HepG2 (cell line): ENCODE measurements around the gene HMCN2. TPM values are rescaled to one million over a fixed set of nuclear protein-coding genes. Genes with fewer than 3 reads are reported as not detected.

ENCODE experiments used
- ATAC-seq: fragments of 200-7000 bp; cut with Tn5 transposase; 3 replicates; pipeline ENCODE4 v1.9.1; 2020; ENCODE audit warnings: mild to moderate bottlenecking, moderate library complexity
- BruUV-seq: library from RNA; stranded (reverse); fragments of 400-500 nt; replicated peaks from 2 replicates; lab custom pipeline; 2021; lab: Mats Ljungman, UMichigan
- CTCF ChIA-PET: fragments of 300-600 bp; formaldehyde crosslinking; extraction: SDS; loops from one replicate; lab custom pipeline; 2021; ENCODE audit warnings: low total read pairs, inconsistent platforms, low intra/inter-chr PET ratio; lab: Yijun Ruan, JAX
- POLR2A ChIA-PET: fragments of 350-600 bp; sonication (Branson Sonifier 250); formaldehyde crosslinking; loops from one replicate; lab custom pipeline; 2020; ENCODE audit warnings: antibody characterized with exemption, inconsistent platforms; lab: Yijun Ruan, JAX
- DNase-seq: peaks from one replicate; pipeline ENCODE4 v3.0.0-alpha.2; 2015; ENCODE audit warnings: low spot score
- FAIRE-seq: peaks from 3 replicates; lab custom pipeline; 2011; peaks lifted over from hg19 to GRCh38; lab: Jason Lieb, UNC
- H2AFZ ChIP-seq: one replicate; pipeline ENCODE4 v1.6.1; 2011; ENCODE audit warnings: low read length, inconsistent platforms
- H3K27ac ChIP-seq: fragments of 300-600 bp; 3 replicates; pipeline ENCODE4 v1.8.0; 2011; ENCODE audit warnings: mixed run types, mild to moderate bottlenecking, mixed read lengths, low read length, inconsistent platforms; ENCODE audit not compliant: insufficient read depth; ENCODE audit errors: extremely low read length
- H3K27me3 ChIP-seq, 2 experiments: fragments of 200-600 bp in 1 of 2; 2 replicates in 1 of 2; 3 replicates in 1 of 2; pipeline versions ENCODE4 v1.6.0 to v1.8.0; 2011; ENCODE audit warnings: low read length in 2 of 2, mild to moderate bottlenecking in 2 of 2, moderate library complexity in 2 of 2, inconsistent platforms in 1 of 2; ENCODE audit not compliant: insufficient read depth in 2 of 2, control insufficient read depth in 1 of 2
- H3K36me3 ChIP-seq, 2 experiments: fragments of 200-600 bp in 1 of 2; replicated peaks in 1 of 2; 2 replicates in 1 of 2; 3 replicates in 1 of 2; pipeline versions ENCODE4 v1.5.1 to v1.8.0; 2011; ENCODE audit warnings: low read length in 2 of 2, inconsistent platforms in 1 of 2; ENCODE audit not compliant: insufficient read depth in 2 of 2, control insufficient read depth in 1 of 2
- H3K4me1 ChIP-seq: 2 replicates; pipeline ENCODE4 v1.5.1; 2012; ENCODE audit warnings: low read length, inconsistent platforms; ENCODE audit not compliant: insufficient read depth
- H3K4me2 ChIP-seq: 2 replicates; pipeline ENCODE4 v1.6.0; 2011; ENCODE audit warnings: low read depth, low read length, inconsistent platforms
- H3K4me3 ChIP-seq, 3 experiments: fragments of 200-600 bp in 1 of 3; sonication (generic), shearing (Covaris generic) in 1 of 3; replicated peaks in 1 of 3; 2 replicates each; pipeline ENCODE4 v1.5.1; 2011 to 2016; ENCODE audit warnings: low read length in 3 of 3, inconsistent platforms in 2 of 3, low read depth in 2 of 3, mild to moderate bottlenecking in 2 of 3, control low read depth in 1 of 3, mixed read lengths in 1 of 3; ENCODE audit not compliant: insufficient read depth in 1 of 3
- H3K79me2 ChIP-seq: one replicate; pipeline ENCODE4 v1.6.1; 2011; ENCODE audit warnings: low read length, inconsistent platforms; ENCODE audit not compliant: insufficient read depth
- H3K9ac ChIP-seq: 2 replicates; pipeline ENCODE4 v1.6.0; 2011; ENCODE audit warnings: mild to moderate bottlenecking, low read depth, low read length, inconsistent platforms; ENCODE audit not compliant: insufficient read depth
- H3K9me3 ChIP-seq: 2 replicates; pipeline ENCODE4 v1.5.1; 2012; ENCODE audit warnings: mild to moderate bottlenecking, low read length
- H4K20me1 ChIP-seq: 2 replicates; pipeline ENCODE4 v1.6.0; 2011; ENCODE audit warnings: inconsistent platforms, mild to moderate bottlenecking, low read length, moderate library complexity; ENCODE audit not compliant: insufficient read depth
- CREM ChIP-seq, 2 experiments: sonication (generic) in 1 of 2; formaldehyde crosslinking in 1 of 2; IDR thresholded peaks; 2 replicates each; pipeline versions ENCODE4 v1.4.0 to v1.6.1; 2016 to 2020; ENCODE audit warnings: antibody characterized with exemption in 1 of 2, mild to moderate bottlenecking in 1 of 2, missing genetic modification reagents in 1 of 2
- ERF ChIP-seq: IDR thresholded peaks from 2 replicates; pipeline ENCODE4 v1.6.1; 2018; ENCODE audit warnings: missing biosample characterization, missing genetic modification reagents
- NCOA2 ChIP-seq: sonication (generic); formaldehyde crosslinking; IDR thresholded peaks from 2 replicates; pipeline ENCODE4 v1.8.0; 2022; ENCODE audit warnings: inconsistent platforms
- POLR2A ChIP-seq, 2 experiments: IDR thresholded peaks; 2 replicates each; pipeline ENCODE4 v1.6.1; 2011; ENCODE audit warnings: low read depth in 2 of 2, low read length in 2 of 2, mild to moderate bottlenecking in 1 of 2, moderate library complexity in 1 of 2; ENCODE audit not compliant: insufficient read depth in 1 of 2
- PPARG ChIP-seq: conservative IDR thresholded peaks from 2 replicates; pipeline ENCODE4 v1.6.1; 2016; ENCODE audit warnings: missing biosample characterization, missing genetic modification reagents
- ZNF124 ChIP-seq: sonication (generic); formaldehyde crosslinking; IDR thresholded peaks from 2 replicates; pipeline ENCODE4 v1.4.0; 2020; ENCODE audit warnings: missing genetic modification reagents
- ZNF136 ChIP-seq: sonication (generic); formaldehyde crosslinking; IDR thresholded peaks from 2 replicates; pipeline ENCODE4 v1.8.1; 2022; ENCODE audit warnings: low read depth, mild to moderate bottlenecking, moderate library complexity, missing genetic modification reagents
- ZNF24 ChIP-seq: fragments of 450-650 bp; IDR thresholded peaks from 2 replicates; pipeline ENCODE4 v1.6.1; 2017; ENCODE audit warnings: antibody characterized with exemption, mild to moderate bottlenecking
- ZNF543 ChIP-seq: sonication (generic); formaldehyde crosslinking; IDR thresholded peaks from 2 replicates; pipeline ENCODE4 v1.4.0; 2020; ENCODE audit warnings: mild to moderate bottlenecking, missing genetic modification reagents
- ZNF557 ChIP-seq: sonication (generic); formaldehyde crosslinking; IDR thresholded peaks from 2 replicates; pipeline ENCODE4 v1.4.0; 2020; ENCODE audit warnings: missing genetic modification reagents
- WGBS: methylation state at CpG from one replicate; pipeline ENCODE4 v1.1.6; 2017; ENCODE audit warnings: low lambda C conversion rate; 5-methylcytosine and 5-hydroxymethylcytosine counted together
- in situ Hi-C: cut with HindIII; loops from 2 replicates; pipeline ENCODE4 v1.10.0; 2017; ENCODE audit warnings: low pct_unique_long_range_greater_than_20kb; ENCODE audit not compliant: extremely low pct_ligation_motif_present
- intact Hi-C: fragments of 100-400 bp; cut with micrococcal nuclease; formaldehyde crosslinking; loops from one replicate; pipeline ENCODE4 v1.10.0; 2022; ENCODE audit not compliant: unreplicated experiment
- polyA plus RNA-seq, 8 experiments: library from polyadenylated mRNA; depleted of rRNA in 3 of 8; stranded (reverse) in 7 of 8; unstranded in 1 of 8; fragments of >200 nt; fragmentation: Illumina TruSeq in 4 of 8; extraction: Trizol in 4 of 8; gene quantifications; 2 replicates each; pipeline versions ENCODE4 v1.2.1 to v1.2.3, GENCODE V29; 2011 to 2016; ENCODE audit warnings: low read depth in 4 of 8, missing spikeins in 1 of 8, mixed read lengths in 1 of 8; ENCODE audit not compliant: insufficient read depth in 1 of 8
- total RNA-seq, 5 experiments: library from RNA; depleted of rRNA; stranded (reverse); fragments of >200 nt; fragmentation: Illumina TruSeq; extraction: Trizol; gene quantifications; 2 replicates each; pipeline ENCODE4 v1.2.3, GENCODE V29; 2016; ENCODE audit warnings: low read depth in 1 of 5
- TF ChIP-seq, protein P1 (sequence below): sonication (generic); formaldehyde crosslinking; IDR thresholded peaks from 2 replicates; pipeline ENCODE4 v1.8.0; 2022; ENCODE audit warnings: mild to moderate bottlenecking, missing genetic modification reagents, moderate library complexity
- TF ChIP-seq, protein P2 (sequence below): sonication (generic); formaldehyde crosslinking; conservative IDR thresholded peaks from 2 replicates; pipeline ENCODE4 v1.5.0; 2020; ENCODE audit warnings: missing genetic modification reagents

The HMCN2 gene
- total and polyA plus RNA-seq, 2 of the 13 experiments (the other 11 are each of a cell fraction or from before 2014, with no cell fraction given) = 0.09 TPM; not detected in 1

DNA sequence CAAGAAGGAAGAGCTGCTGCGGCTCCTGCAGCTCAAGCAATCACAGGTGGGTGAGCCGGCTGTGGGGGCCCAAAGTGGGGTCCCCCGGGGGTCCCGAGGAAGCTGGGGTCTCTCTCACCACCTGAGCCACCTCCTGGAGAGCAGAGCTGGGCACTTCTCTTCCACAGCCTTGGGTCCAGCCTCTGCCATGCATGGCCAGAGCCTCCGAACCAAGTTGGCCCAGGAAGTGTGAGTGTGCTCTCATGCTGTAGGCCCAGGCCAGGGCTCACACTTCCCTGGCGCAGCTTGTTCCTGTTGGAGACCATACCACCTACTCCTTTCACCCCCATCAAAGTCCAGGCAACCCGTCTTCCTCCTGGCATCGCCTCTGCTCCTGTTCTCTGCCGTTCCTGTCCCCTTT, 19.7 kb downstream of the HMCN2 start:
- no peaks in the 10 kb centered on the region for H4K20me1 ChIP-seq
- H3K27me3 ChIP-seq = peaks cover 9 to 61% of the 10 kb centered on the region in 2 experiments; a peak in 4 of 5 replicates
- H3K9me3 ChIP-seq = no peaks in the 10 kb centered on the region
- H3K79me2 ChIP-seq = no peaks in the 10 kb centered on the region
- H3K4me1 ChIP-seq = no peaks in the 10 kb centered on the region
- no peak overlapping the region for H2AFZ ChIP-seq
- in situ Hi-C loops (no loop called here), intact Hi-C loops (loop anchor here (1.0 kb wide), 1 partner anchor 23 kb away; no protein-coding TSS in a partner anchor)
- ChIA-PET CTCF (no interaction called here), POLR2A (no interaction called here)
- BruUV-seq = no TSS peak
- TF ChIP-seq, protein P1, sequence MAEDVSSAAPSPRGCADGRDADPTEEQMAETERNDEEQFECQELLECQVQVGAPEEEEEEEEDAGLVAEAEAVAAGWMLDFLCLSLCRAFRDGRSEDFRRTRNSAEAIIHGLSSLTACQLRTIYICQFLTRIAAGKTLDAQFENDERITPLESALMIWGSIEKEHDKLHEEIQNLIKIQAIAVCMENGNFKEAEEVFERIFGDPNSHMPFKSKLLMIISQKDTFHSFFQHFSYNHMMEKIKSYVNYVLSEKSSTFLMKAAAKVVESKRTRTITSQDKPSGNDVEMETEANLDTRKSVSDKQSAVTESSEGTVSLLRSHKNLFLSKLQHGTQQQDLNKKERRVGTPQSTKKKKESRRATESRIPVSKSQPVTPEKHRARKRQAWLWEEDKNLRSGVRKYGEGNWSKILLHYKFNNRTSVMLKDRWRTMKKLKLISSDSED (CRISPR knock-in tag) = no peak
- TF ChIP-seq POLR2A (IDR thresholded peaks at IDR 0.05; ENCODE audit: insufficient read depth in 1 of 2, low read depth in 2 of 2, low read length in 2 of 2) (no peak), ZNF136 (CRISPR knock-in tag) (no peak), ZNF24 (no peak), ERF (CRISPR knock-in tag) (no peak)
- H3K4me3 ChIP-seq = no peak overlapping the region
- no peak overlapping the region for H3K9ac ChIP-seq
- FAIRE-seq = no peak
- 32% methylated on average over 4 of the region's 9 CpGs for WGBS
- H3K36me3 ChIP-seq = no peaks in the 10 kb centered on the region
- DNase-seq = no peak
- H3K27ac ChIP-seq = no peak overlapping the region
- H3K4me2 ChIP-seq = no peak overlapping the region
- no peak for ATAC-seq

DNA sequence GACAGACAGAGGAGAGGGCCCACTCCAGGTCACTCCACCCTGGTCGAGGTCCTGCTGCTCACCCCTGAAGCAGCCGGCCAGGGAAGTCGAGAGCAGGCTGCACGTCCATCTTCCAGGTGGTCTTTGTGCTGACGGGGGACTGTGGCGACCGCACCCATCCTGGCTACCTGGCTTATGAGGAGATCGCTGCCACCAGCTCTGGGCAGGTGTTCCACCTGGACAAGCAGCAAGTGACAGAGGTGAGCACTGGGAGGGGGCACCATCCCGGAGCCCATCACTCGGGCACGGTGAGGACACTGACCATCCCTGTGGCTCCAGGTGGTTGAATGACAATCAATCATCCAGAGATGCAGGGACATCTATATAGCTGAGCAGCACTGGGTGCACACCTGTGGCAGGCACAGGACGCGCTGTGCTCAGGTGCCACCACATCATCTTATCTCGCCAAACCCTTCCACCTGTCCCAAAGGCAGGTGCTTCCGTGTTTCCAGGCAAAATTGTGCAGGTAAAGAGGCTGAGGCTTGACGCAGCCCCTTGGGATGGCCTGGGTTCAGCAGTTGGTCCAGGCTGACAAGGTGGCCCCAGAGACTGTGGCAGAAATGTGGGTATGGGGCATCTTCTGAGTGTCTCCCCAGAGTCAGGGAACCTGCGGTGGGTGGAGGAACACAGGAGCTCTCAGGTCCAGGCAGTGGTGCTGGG, 20.7 kb downstream of the HMCN2 start:
- no peak overlapping the region for H3K9ac ChIP-seq
- H3K4me3 ChIP-seq = no peak overlapping the region
- POLR2A ChIA-PET = no interaction called here
- BruUV-seq = no TSS peak
- H3K79me2 ChIP-seq = no peaks in the 10 kb centered on the region
- FAIRE-seq = no peak
- CTCF ChIA-PET = no interaction called here
- H3K27ac ChIP-seq = no peak overlapping the region
- H2AFZ ChIP-seq = no peak overlapping the region
- peaks cover 9 to 68% of the 10 kb centered on the region in 2 experiments; a peak in 4 of 5 replicates for H3K27me3 ChIP-seq
- ATAC-seq = no peak
- H3K36me3 ChIP-seq = no peaks in the 10 kb centered on the region
- no peak overlapping the region for H3K4me2 ChIP-seq
- H3K4me1 ChIP-seq = no peaks in the 10 kb centered on the region
- no peak for DNase-seq
- no peaks in the 10 kb centered on the region for H4K20me1 ChIP-seq
- in situ Hi-C loops (no loop called here), intact Hi-C loops (no loop called here)
- H3K9me3 ChIP-seq = no peaks in the 10 kb centered on the region
- WGBS = 9% methylated on average over 6 of the region's 17 CpGs
- TF ChIP-seq ZNF557 (CRISPR knock-in tag) (no peak), ZNF124 (CRISPR knock-in tag) (no peak), NCOA2 (CRISPR knock-in tag) (no peak), ZNF543 (CRISPR knock-in tag) (no peak), PPARG (CRISPR knock-in tag) (no peak), CREM (IDR thresholded peaks at IDR 0.05) (no peak), CREM (CRISPR knock-in tag; IDR thresholded peaks at IDR 0.05) (no peak)
- TF ChIP-seq, protein P2, sequence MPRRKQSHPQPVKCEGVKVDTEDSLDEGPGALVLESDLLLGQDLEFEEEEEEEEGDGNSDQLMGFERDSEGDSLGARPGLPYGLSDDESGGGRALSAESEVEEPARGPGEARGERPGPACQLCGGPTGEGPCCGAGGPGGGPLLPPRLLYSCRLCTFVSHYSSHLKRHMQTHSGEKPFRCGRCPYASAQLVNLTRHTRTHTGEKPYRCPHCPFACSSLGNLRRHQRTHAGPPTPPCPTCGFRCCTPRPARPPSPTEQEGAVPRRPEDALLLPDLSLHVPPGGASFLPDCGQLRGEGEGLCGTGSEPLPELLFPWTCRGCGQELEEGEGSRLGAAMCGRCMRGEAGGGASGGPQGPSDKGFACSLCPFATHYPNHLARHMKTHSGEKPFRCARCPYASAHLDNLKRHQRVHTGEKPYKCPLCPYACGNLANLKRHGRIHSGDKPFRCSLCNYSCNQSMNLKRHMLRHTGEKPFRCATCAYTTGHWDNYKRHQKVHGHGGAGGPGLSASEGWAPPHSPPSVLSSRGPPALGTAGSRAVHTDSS (CRISPR knock-in tag) = no peak
